Neural cell (in vitro differentiated cells): ENCODE measurements around the gene MAB21L4. TPM values are rescaled to one million over a fixed set of nuclear protein-coding genes. Genes with fewer than 3 reads are reported as not detected.

Source experiments
- H2AFZ ChIP-seq: fragments of 200-600, 300-800 bp; sonication (generic), shearing (Covaris generic); 2 replicates; pipeline ENCODE4 v1.6.0; 2014; ENCODE audit warnings: low read depth, mild to moderate bottlenecking, antibody characterized with exemption, low read length, moderate library complexity
- H3F3A ChIP-seq: fragments of 200-600 bp; shearing (Covaris generic); 2 replicates; pipeline ENCODE4 v1.6.1; 2016; ENCODE audit warnings: mild to moderate bottlenecking, moderate library complexity, mixed read lengths, antibody characterized with exemption, low read length; ENCODE audit not compliant: insufficient read depth, poor library complexity, severe bottlenecking
- H3K27ac ChIP-seq: fragments of 200-600, 300-800 bp; sonication (generic), shearing (Covaris generic); 2 replicates; pipeline ENCODE4 v1.5.1; 2014; ENCODE audit warnings: mild to moderate bottlenecking, low read length, moderate library complexity
- H3K27me3 ChIP-seq: fragments of 300-800, 200-600 bp; sonication (generic), shearing (Covaris generic); 2 replicates; pipeline ENCODE4 v1.6.0; 2014; ENCODE audit warnings: mild to moderate bottlenecking, low read depth, low read length, moderate library complexity; ENCODE audit not compliant: insufficient read depth
- H3K36me3 ChIP-seq: fragments of 300-800, 200-600 bp; sonication (generic), shearing (Covaris generic); 2 replicates; pipeline ENCODE4 v1.5.1; 2014; ENCODE audit warnings: mild to moderate bottlenecking, antibody characterized with exemption, low read length, moderate library complexity; ENCODE audit not compliant: insufficient read depth
- H3K4me2 ChIP-seq: fragments of 300-800, 200-600 bp; sonication (generic), shearing (Covaris generic); 2 replicates; pipeline ENCODE4 v1.6.0; 2014; ENCODE audit warnings: mild to moderate bottlenecking, low read length
- H3K4me3 ChIP-seq: fragments of 300-800, 200-600 bp; sonication (generic), shearing (Covaris generic); 2 replicates; pipeline ENCODE4 v1.5.1; 2014; ENCODE audit warnings: mild to moderate bottlenecking, low read length, moderate library complexity
- H3K79me2 ChIP-seq: fragments of 200-600 bp; shearing (Covaris generic); replicated peaks from 2 replicates; pipeline ENCODE4 v1.6.0; 2014; ENCODE audit warnings: mild to moderate bottlenecking, low read length, moderate library complexity; ENCODE audit not compliant: insufficient read depth
- H3K9ac ChIP-seq: fragments of 300-800, 200-600 bp; sonication (generic), shearing (Covaris generic); 2 replicates; pipeline ENCODE4 v1.6.1; 2016; ENCODE audit warnings: mild to moderate bottlenecking, low read length, mixed read lengths
- H3K9me2 ChIP-seq: fragments of 200-600 bp; shearing (Covaris generic); 2 replicates; pipeline ENCODE4 v1.6.1; 2016; ENCODE audit warnings: mild to moderate bottlenecking, low read length, mixed read lengths; ENCODE audit not compliant: insufficient read depth
- H3K9me3 ChIP-seq: fragments of 200-600, 300-800 bp; sonication (generic), shearing (Covaris generic); 2 replicates; pipeline ENCODE4 v1.6.1; 2016; ENCODE audit warnings: mild to moderate bottlenecking, mixed run types, low read length, moderate library complexity, mixed read lengths
- H4K20me1 ChIP-seq: fragments of 200-600 bp; shearing (Covaris generic); 2 replicates; pipeline ENCODE4 v1.6.1; 2016; ENCODE audit warnings: mild to moderate bottlenecking, mixed run types; ENCODE audit not compliant: insufficient read depth
- CTCF ChIP-seq: fragments of 450-650 bp; IDR thresholded peaks from 2 replicates; pipeline ENCODE4 v1.5.1; 2014; ENCODE audit warnings: antibody characterized with exemption, mild to moderate bottlenecking, moderate library complexity; ENCODE audit not compliant: poor library complexity, severe bottlenecking
- EP300 ChIP-seq: fragments of 450-650 bp; conservative IDR thresholded peaks from 2 replicates; pipeline ENCODE4 v1.6.1; 2014; ENCODE audit warnings: antibody characterized with exemption, mild to moderate bottlenecking, moderate library complexity; ENCODE audit not compliant: poor library complexity, severe bottlenecking
- EZH2 ChIP-seq: fragments of 200-600, 300-800 bp; shearing (Covaris generic), sonication (generic); IDR thresholded peaks from 2 replicates; pipeline ENCODE4 v1.6.1; 2014; ENCODE audit warnings: antibody characterized with exemption, low read length, borderline replicate concordance, mild to moderate bottlenecking; ENCODE audit not compliant: insufficient read depth, poor library complexity, severe bottlenecking
- MXI1 ChIP-seq: fragments of 450-650 bp; conservative IDR thresholded peaks from 2 replicates; pipeline ENCODE4 v1.6.1; 2014; ENCODE audit warnings: antibody characterized with exemption, mild to moderate bottlenecking; ENCODE audit not compliant: poor library complexity, severe bottlenecking
- POLR2AphosphoS5 ChIP-seq: IDR thresholded peaks from 2 replicates; pipeline ENCODE4 v1.6.1; 2012
- RAD21 ChIP-seq: fragments of 450-650 bp; conservative IDR thresholded peaks from 2 replicates; pipeline ENCODE4 v1.6.1; 2014; ENCODE audit warnings: antibody characterized with exemption, mild to moderate bottlenecking, moderate library complexity
- REST ChIP-seq: IDR thresholded peaks from 2 replicates; pipeline ENCODE4 v1.6.1; 2012; ENCODE audit warnings: borderline replicate concordance
- SMC3 ChIP-seq: fragments of 450-650 bp; conservative IDR thresholded peaks from 2 replicates; pipeline ENCODE4 v1.6.1; 2014; ENCODE audit warnings: antibody characterized with exemption, mild to moderate bottlenecking, moderate library complexity; ENCODE audit not compliant: poor library complexity
- TAF1 ChIP-seq: IDR thresholded peaks from 2 replicates; pipeline ENCODE4 v1.6.1; 2012; ENCODE audit warnings: low read depth
- polyA plus RNA-seq: library from polyadenylated mRNA; depleted of rRNA; stranded (reverse); fragments of >200 nt; gene quantifications from 2 replicates; pipeline ENCODE4 v1.2.3, GENCODE V29; 2014

Gene MAB21L4
- polyA plus RNA-seq, 1 donor from 2014 or later: not detected

- no peaks in the 10 kb centered on the region for H3K79me2 ChIP-seq
- H3K27ac ChIP-seq: no peak overlapping the region
- no peak overlapping the region for H2AFZ ChIP-seq
- H3F3A ChIP-seq: no peaks in the 10 kb centered on the region
- peak; percentile 65 for TF ChIP-seq CTCF
- no peak for TF ChIP-seq TAF1
- peak; percentile 42 for TF ChIP-seq RAD21
- peak; percentile 58 for TF ChIP-seq SMC3
- no peak overlapping the region for H3K4me2 ChIP-seq
- no peaks in the 10 kb centered on the region for H3K9me2 ChIP-seq
- H3K9me3 ChIP-seq: no peaks in the 10 kb centered on the region
- no peaks in the 10 kb centered on the region for H4K20me1 ChIP-seq
- H3K36me3 ChIP-seq: no peaks in the 10 kb centered on the region
- H3K4me3 ChIP-seq: no peak overlapping the region
- H3K9ac ChIP-seq: no peak overlapping the region
- peaks cover 6% of the 10 kb centered on the region for H3K27me3 ChIP-seq
Observed at GRCh38 chr2:240913810-240914644, 18.1 kb upstream of the MAB21L4 start.

- H3F3A ChIP-seq: no peaks in the 10 kb centered on the region
- H3K9ac ChIP-seq: no peak overlapping the region
- H4K20me1 ChIP-seq: no peaks in the 10 kb centered on the region
- H3K36me3 ChIP-seq: no peaks in the 10 kb centered on the region
- H3K27me3 ChIP-seq: peaks cover 6% of the 10 kb centered on the region
- H3K4me3 ChIP-seq: no peak overlapping the region
- H3K9me3 ChIP-seq: no peaks in the 10 kb centered on the region
- no peak overlapping the region for H3K4me2 ChIP-seq
- no peak overlapping the region for H2AFZ ChIP-seq
- no peak overlapping the region for H3K27ac ChIP-seq
- TF ChIP-seq POLR2AphosphoS5: no peak
- no peak for TF ChIP-seq CTCF
- TF ChIP-seq TAF1: no peak
- TF ChIP-seq REST: no peak
- no peak for TF ChIP-seq MXI1
- no peak for TF ChIP-seq RAD21
- TF ChIP-seq SMC3: no peak
- no peak for TF ChIP-seq EZH2
- TF ChIP-seq EP300: no peak
- H3K9me2 ChIP-seq: no peaks in the 10 kb centered on the region
- no peaks in the 10 kb centered on the region for H3K79me2 ChIP-seq
Observed at GRCh38 chr2:240912878-240913809, 17.2 kb upstream of the MAB21L4 start.
